Measurements from ENCODE around the gene USP10. TPM values are rescaled to one million over a fixed set of nuclear protein-coding genes. Genes with fewer than 3 reads are reported as not detected.
"Not testable (repeated sequence)": the region's sequence is repeated elsewhere in the genome, so short reads cannot be mapped to it uniquely, and the experiment has no call there.

Gene USP10
- total RNA-seq, 4 donors from 2014 or later = 44.6 to 89.6 (median 55.9) TPM

DNA sequence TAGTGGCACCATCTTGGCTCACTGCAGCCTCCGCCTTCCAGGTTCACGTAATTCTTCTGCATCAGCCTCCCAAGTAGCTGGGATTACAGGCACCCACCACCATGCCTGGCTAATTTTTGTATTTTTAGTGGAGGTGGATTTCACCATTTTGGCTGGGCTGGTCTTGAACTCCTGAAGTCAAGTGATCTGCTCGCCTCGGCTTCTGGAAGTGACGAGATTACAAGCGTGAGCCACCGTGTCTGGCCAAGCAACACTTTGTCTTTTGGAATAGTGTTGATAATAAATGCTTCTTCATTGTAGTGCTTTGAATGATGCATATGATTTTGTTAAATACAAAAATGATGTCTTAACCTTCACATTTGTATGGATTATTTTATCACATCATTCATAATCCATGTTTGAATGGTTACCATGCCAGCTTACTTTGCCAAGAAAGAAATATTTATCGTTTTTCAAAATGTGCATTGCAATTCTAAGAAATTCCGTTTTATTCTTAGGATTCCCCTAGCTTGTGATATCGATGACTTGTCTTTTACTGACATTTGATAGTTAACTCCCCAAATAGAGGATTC is 29.1 kb downstream of the USP10 start:
- TF ChIP-seq, protein P1, sequence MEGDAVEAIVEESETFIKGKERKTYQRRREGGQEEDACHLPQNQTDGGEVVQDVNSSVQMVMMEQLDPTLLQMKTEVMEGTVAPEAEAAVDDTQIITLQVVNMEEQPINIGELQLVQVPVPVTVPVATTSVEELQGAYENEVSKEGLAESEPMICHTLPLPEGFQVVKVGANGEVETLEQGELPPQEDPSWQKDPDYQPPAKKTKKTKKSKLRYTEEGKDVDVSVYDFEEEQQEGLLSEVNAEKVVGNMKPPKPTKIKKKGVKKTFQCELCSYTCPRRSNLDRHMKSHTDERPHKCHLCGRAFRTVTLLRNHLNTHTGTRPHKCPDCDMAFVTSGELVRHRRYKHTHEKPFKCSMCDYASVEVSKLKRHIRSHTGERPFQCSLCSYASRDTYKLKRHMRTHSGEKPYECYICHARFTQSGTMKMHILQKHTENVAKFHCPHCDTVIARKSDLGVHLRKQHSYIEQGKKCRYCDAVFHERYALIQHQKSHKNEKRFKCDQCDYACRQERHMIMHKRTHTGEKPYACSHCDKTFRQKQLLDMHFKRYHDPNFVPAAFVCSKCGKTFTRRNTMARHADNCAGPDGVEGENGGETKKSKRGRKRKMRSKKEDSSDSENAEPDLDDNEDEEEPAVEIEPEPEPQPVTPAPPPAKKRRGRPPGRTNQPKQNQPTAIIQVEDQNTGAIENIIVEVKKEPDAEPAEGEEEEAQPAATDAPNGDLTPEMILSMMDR (IDR thresholded peaks at IDR 0.05) = no peak
- ATAC-seq (ENCODE audit: low FRiP score) = no peak
- no peak for DNase-seq (ENCODE audit: low spot score)

DNA sequence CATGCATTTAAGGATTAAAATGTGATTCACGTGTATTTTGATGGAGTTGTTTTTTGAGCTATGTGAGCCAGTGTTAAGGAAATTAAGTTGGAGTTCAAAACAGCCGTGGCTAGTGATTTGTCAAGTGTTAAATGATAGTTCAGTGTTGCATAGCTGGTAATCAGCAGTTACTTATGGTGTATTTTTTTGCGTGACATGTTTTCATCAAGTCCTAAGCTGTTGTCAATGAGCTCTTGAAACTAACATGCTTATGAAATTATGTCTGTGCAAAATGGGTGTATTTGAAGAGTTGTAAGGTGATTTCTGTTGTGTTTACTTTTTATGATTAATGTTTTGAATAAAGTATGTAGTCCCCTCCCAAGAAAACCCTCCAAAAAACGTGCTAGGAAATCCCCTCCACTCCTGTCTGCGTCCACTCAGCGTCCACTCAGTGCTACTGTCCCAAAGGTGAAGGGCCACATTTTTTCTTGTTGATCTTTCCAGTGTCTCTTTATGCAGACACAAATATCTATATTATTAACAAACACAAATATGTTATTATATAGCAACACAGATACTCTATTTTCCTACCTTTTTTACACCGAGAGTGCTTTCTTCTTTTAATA is 30.0 kb downstream of the USP10 start:
- no peak for DNase-seq (ENCODE audit: low spot score)
- ATAC-seq (ENCODE audit: low FRiP score) = no peak
- TF ChIP-seq, protein P1 (IDR thresholded peaks at IDR 0.05) = no peak

DNA sequence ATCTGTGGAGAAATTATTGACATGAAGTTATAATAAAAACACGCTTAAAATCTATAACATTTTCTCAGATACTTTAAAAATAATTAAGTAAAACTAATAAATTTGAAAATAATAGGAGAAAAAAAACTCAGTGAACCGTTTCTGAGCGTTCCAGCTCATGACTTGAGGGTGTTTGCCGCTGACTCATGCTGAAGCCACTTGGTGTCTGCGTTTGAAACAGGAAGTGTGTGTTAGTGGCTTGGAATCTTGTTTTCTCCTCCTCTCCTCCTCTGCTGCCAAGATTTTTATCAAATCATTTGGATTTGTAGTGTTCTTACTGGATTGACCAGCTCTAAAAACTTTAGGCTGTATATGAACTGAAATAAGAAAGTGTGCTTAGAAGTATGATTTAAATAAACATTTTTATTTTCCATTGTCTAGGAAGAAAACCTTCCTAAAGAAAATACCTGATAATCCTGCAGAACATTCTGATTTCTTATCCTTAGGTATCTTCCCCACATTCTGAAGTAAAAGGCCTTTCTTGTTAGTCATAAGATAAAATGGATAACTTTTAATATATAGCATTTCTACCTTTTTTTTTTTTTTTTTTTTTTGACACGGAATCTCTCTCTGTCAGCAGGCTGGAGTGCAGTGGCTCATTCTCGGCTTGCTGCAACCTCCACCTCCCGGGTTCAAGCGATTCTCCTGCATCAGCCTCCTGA is 30.8 kb downstream of the USP10 start:
- DNase-seq (ENCODE audit: low spot score) (no peak), ATAC-seq (ENCODE audit: low FRiP score) (peak; percentile 85)

DNA sequence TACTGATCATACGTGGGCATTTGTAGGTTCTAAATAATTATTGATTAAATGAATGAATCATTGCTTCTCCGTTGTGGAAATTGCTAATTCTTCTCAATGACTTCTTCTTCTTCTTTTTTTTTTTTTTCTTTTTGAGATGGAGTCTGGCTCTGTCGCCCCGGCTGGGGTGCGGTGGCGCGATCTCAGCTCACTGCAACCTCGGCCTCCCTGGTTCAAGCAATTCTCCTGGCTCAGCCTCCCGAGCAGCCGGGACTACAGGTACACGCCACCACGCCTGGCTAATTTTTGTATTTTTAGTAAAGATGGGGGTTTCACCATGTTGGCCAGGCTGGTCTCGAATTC is 32.5 kb downstream of the USP10 start:
- ATAC-seq (ENCODE audit: low FRiP score); DNase-seq (ENCODE audit: low spot score): not testable (repeated sequence)

More for the DNA sequence above, 30.8 kb downstream of the USP10 start:
- TF ChIP-seq, protein P1 (IDR thresholded peaks at IDR 0.05) = no peak

DNA sequence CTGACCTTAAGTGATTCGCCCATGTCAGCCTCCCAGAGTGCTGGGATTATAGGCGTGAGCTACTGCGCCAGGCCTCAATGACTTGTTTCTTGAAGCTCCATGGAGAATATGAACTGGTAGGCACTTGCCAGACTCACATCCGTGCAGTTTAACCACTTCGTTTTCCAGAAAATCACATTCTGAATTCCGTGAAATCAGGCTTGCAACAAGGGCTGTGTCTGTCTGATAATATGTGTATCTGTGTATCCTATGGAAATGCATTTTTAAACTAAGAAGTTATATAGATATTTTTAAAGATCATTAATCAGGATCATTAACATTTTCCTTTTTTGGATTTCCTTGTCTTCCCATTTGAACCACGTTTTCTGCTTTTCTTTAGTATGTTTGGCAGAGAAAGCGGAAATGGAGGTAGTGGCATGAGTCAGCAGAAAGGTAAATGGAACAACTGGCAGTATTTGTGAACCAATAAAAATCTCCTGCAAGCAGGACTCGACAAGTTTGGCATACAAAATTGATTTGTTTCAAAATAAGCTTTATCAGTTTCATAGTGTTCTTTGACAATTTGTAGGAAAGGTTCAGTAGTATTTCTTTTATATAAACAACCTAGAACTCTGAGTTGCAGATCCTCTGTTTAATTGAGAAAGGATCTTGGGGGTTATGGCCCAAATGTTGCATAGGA is 33.0 kb downstream of the USP10 start:
- no peak for ATAC-seq (ENCODE audit: low FRiP score)
- no peak for DNase-seq (ENCODE audit: low spot score)

DNA sequence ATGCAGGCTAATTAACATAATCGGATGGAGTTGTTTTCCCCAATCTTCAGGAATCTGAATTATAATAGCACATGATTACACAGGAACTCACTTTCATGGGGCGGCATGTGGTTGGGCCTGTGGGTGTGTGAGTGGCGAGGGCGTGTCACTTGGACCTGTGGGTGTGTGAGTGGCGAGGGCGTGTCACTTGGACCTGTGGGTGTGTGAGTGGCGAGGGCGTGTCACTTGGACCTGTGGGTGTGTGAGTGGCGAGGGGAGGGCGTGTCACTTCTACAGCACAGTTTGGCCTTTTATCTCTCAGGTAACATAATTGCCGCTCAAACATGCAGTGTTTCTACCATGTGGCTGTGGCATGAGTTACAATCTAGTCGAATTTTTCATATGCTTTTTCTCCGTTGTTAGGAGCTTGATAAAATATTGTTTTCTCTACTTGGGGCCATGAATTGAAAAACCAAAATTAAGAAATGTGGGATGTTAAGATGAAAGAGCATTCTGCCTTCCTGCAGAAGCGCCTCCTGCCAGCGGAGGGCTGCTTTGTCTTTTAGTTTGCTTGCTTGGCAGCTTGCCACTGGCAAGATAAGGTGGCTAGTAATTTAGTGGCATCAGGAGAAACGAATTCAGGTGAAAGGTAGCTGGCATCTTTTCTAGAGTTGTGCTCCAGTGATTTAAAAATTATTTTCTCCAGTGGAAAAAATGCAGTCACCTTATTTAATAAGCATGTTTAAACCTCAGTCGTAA is 36.2 kb downstream of the USP10 start:
- DNase-seq (ENCODE audit: low spot score) (no peak), ATAC-seq (ENCODE audit: low FRiP score) (no peak)
- TF ChIP-seq, protein P1 (IDR thresholded peaks at IDR 0.05) = no peak

More for the DNA sequence above, 33.0 kb downstream of the USP10 start:
- TF ChIP-seq, protein P1 (IDR thresholded peaks at IDR 0.05) = no peak

All from omental fat pad (tissue), 4 donors.